Endometrial microvascular endothelial cells (primary cell): Measurements from ENCODE around the gene SYT6. TPM values are rescaled to one million over a fixed set of nuclear protein-coding genes. Genes with fewer than 3 reads are reported as not detected.

Source experiments
- in situ Hi-C: cut with HindIII; loops from 2 replicates; pipeline ENCODE4 v1.10.0; 2017; ENCODE audit warnings: low sequenced_read_pairs, low pct_unique_long_range_greater_than_20kb; ENCODE audit errors: inconsistent ontology term
- total RNA-seq: library from RNA; depleted of rRNA; stranded (reverse); fragments of >200 nt; gene quantifications from one replicate; pipeline ENCODE4 v1.2.3, GENCODE V29; 2015; ENCODE audit errors: inconsistent ontology term

SYT6 gene
- total RNA-seq, 1 donor from 2014 or later = not detected

GRCh38 chr1:114043548-114043947 lies 110.1 kb downstream of the SYT6 start:
- in situ Hi-C loops = no loop called here

GRCh38 chr1:114043054-114043453 lies 110.6 kb downstream of the SYT6 start:
- in situ Hi-C loops = no loop called here

GRCh38 chr1:114040273-114041015 lies 113.2 kb downstream of the SYT6 start:
- in situ Hi-C loops = no loop called here

Other genes with a start within 250 kb of the SYT6 start
- gene AP4B1, start 249.1 kb downstream of the SYT6 start, total RNA-seq = 60.0 TPM
- gene DCLRE1B, start 248.5 kb downstream of the SYT6 start, total RNA-seq = 8.2 TPM
- 31.6 TPM for gene HIPK1, start 224.5 kb downstream of the SYT6 start, total RNA-seq
- not detected for gene OLFML3, start 174.4 kb downstream of the SYT6 start, total RNA-seq